Urinary bladder (tissue), 4 donors: ENCODE measurements around the gene TMEM238. TPM values are rescaled to one million over a fixed set of nuclear protein-coding genes. Genes with fewer than 3 reads are reported as not detected.
"Not testable (repeated sequence)": the region's sequence is repeated elsewhere in the genome, so short reads cannot be mapped to it uniquely, and the experiment has no call there.

Source experiments
- DNase-seq: peaks from one replicate; pipeline ENCODE4 v3.0.0-alpha.2; 2015; ENCODE audit errors: extremely low spot score
- H3K27ac ChIP-seq: one replicate; pipeline ENCODE4 v1.5.1; 2013; ENCODE audit warnings: low read depth, mild to moderate bottlenecking, moderate library complexity
- H3K36me3 ChIP-seq: one replicate; pipeline ENCODE4 v1.6.1; 2013; ENCODE audit warnings: mild to moderate bottlenecking, moderate library complexity; ENCODE audit not compliant: insufficient read depth
- H3K4me1 ChIP-seq: one replicate; pipeline ENCODE4 v1.6.1; 2013; ENCODE audit warnings: mild to moderate bottlenecking, moderate library complexity; ENCODE audit not compliant: insufficient read depth
- H3K4me3 ChIP-seq: one replicate; pipeline ENCODE4 v1.5.1; 2013; ENCODE audit warnings: low read depth, low read length
- whole genome bisulfite sequencing: extraction: QIAGEN DNeasy Blood & Tissue Kit; methylation state at CpG from one replicate; pipeline ENCODE4 v1.1.7; 2013; 5-methylcytosine and 5-hydroxymethylcytosine counted together
- polyA plus RNA-seq: library from polyadenylated mRNA; stranded (reverse); fragments of 200-250 nt; gene quantifications from one replicate; pipeline ENCODE4 v1.2.3, GENCODE V29; 2013
- total RNA-seq: library from RNA; depleted of rRNA; stranded (reverse); fragments of >200 nt; gene quantifications from one replicate; pipeline ENCODE4 v1.2.3, GENCODE V29; 2014
- donor health status: healthy with polysubstance abuse.
- donor health status: healthy.

Gene TMEM238
- total and polyA plus RNA-seq, 2 donors: 0.43 TPM; not detected in 1

GRCh38 chr19:55408533-55408872 lies 24.4 kb upstream of the TMEM238 start:
- no peak for DNase-seq
- Histone ChIP-seq H3K4me3 (no peak overlapping the region), H3K36me3 (no peaks in the 10 kb centered on the region), H3K4me1 (no peaks in the 10 kb centered on the region), H3K27ac (peak overlapping the region; percentile 43)
- 63% methylated on average over 9 of the region's 9 CpGs for WGBS

- DNase-seq: peak; percentile 98
- Histone ChIP-seq H3K4me3 (peak overlapping the region; percentile 90), H3K36me3 (no peaks in the 10 kb centered on the region), H3K4me1 (no peaks in the 10 kb centered on the region), H3K27ac (peak overlapping the region; percentile 99)
- under 1% methylated on average over 72 of the region's 72 CpGs for WGBS
Measured at GRCh38 chr19:55407800-55408532, 23.9 kb upstream of the TMEM238 start.

GRCh38 chr19:55407550-55407799 lies 23.4 kb upstream of the TMEM238 start, which contains the start of gene UBE2S:
TSS of gene UBE2S (minus strand) at chr19:55407788. CDS start at chr19:55407589, 199 bp downstream.
- DNase-seq, H3K4me1 ChIP-seq, H3K36me3 ChIP-seq: not testable (repeated sequence)
- Histone ChIP-seq H3K4me3 (peak within 1 kb of the TSS; percentile 90), H3K27ac (peak within 1 kb of the TSS; percentile 99)
- WGBS: under 1% methylated on average over 36 of the region's 36 CpGs

GRCh38 chr19:55406826-55407549 lies 22.9 kb upstream of the TMEM238 start:
- 9% methylated on average over 35 of the region's 35 CpGs for WGBS
- Histone ChIP-seq H3K27ac (peak overlapping the region; percentile 99), H3K4me1 (no peaks in the 10 kb centered on the region), H3K4me3 (peak overlapping the region; percentile 90), H3K36me3 (no peaks in the 10 kb centered on the region)
- no peak for DNase-seq

GRCh38 chr19:55406091-55406825 lies 22.2 kb upstream of the TMEM238 start:
- H3K4me1 ChIP-seq: no peaks in the 10 kb centered on the region
- H3K4me3 ChIP-seq: peak overlapping the region; percentile 90
- no peak overlapping the region for H3K27ac ChIP-seq
- no peak for DNase-seq
- no peaks in the 10 kb centered on the region for H3K36me3 ChIP-seq
- WGBS: 77% methylated on average over 14 of the region's 14 CpGs

GRCh38 chr19:55405638-55406037 lies 21.5 kb upstream of the TMEM238 start:
- no peak for DNase-seq
- no peak overlapping the region for H3K4me3 ChIP-seq
- no peaks in the 10 kb centered on the region for H3K36me3 ChIP-seq
- H3K4me1 ChIP-seq: no peaks in the 10 kb centered on the region
- 80% methylated on average over 5 of the region's 5 CpGs for WGBS
- H3K27ac ChIP-seq: no peak overlapping the region

GRCh38 chr19:55402509-55402908 lies 18.4 kb upstream of the TMEM238 start:
- WGBS: 84% methylated on average over 2 of the region's 2 CpGs
- no peak overlapping the region for H3K4me3 ChIP-seq
- H3K36me3 ChIP-seq: no peaks in the 10 kb centered on the region
- H3K27ac ChIP-seq: no peak overlapping the region
- no peak for DNase-seq
- no peaks in the 10 kb centered on the region for H3K4me1 ChIP-seq

GRCh38 chr19:55401390-55401789 lies 17.3 kb upstream of the TMEM238 start:
- not testable (repeated sequence) for H3K36me3 ChIP-seq, H3K4me1 ChIP-seq, DNase-seq, H3K27ac ChIP-seq, H3K4me3 ChIP-seq
- whole genome bisulfite sequencing: 89% methylated on average over 22 of the region's 28 CpGs

- Histone ChIP-seq H3K27ac (peak overlapping the region; percentile 7), H3K4me3 (no peak overlapping the region), H3K36me3 (no peaks in the 10 kb centered on the region), H3K4me1 (no peaks in the 10 kb centered on the region)
- no peak for DNase-seq
- WGBS: 81% methylated on average over 14 of the region's 14 CpGs
Measured at GRCh38 chr19:55400281-55401087, 16.4 kb upstream of the TMEM238 start.

- H3K4me3 ChIP-seq: no peak overlapping the region
- DNase-seq: no peak
- 88% methylated on average over 12 of the region's 12 CpGs for WGBS
Measured at GRCh38 chr19:55398200-55398925, 14.3 kb upstream of the TMEM238 start.

GRCh38 chr19:55392820-55393761 lies 9.0 kb upstream of the TMEM238 start:
- 64% methylated on average over 18 of the region's 18 CpGs for WGBS
- Histone ChIP-seq H3K36me3 (no peaks in the 10 kb centered on the region), H3K4me3 (no peak overlapping the region), H3K4me1 (peaks cover 3% of the 10 kb centered on the region), H3K27ac (peak overlapping the region; percentile 35)
- no peak for DNase-seq

More at GRCh38 chr19:55398200-55398925, 14.3 kb upstream of the TMEM238 start:
- Histone ChIP-seq H3K27ac (no peak overlapping the region), H3K36me3 (no peaks in the 10 kb centered on the region), H3K4me1 (no peaks in the 10 kb centered on the region)
